Trophoblast cell (in vitro differentiated cells and primary cell): ENCODE measurements around the gene SLC46A3.

Experiments used
- DNase-seq, 2 donors: peaks; one replicate each; pipeline ENCODE4 v3.0.0-alpha.2; 2016
- H2AFZ ChIP-seq: 2 replicates; pipeline ENCODE4 v1.6.1; 2013; ENCODE audit warnings: low read length, moderate library complexity, mild to moderate bottlenecking; ENCODE audit not compliant: insufficient read depth, poor library complexity
- H2AK5ac ChIP-seq: 2 replicates; pipeline ENCODE4 v1.6.1; 2013; ENCODE audit warnings: mild to moderate bottlenecking, low read length
- H2BK120ac ChIP-seq: 2 replicates; pipeline ENCODE4 v1.6.1; 2013; ENCODE audit warnings: low read length, mild to moderate bottlenecking, moderate library complexity; ENCODE audit not compliant: insufficient read depth, poor library complexity
- H2BK12ac ChIP-seq: 2 replicates; pipeline ENCODE4 v1.6.1; 2013; ENCODE audit warnings: mild to moderate bottlenecking, low read length, moderate library complexity
- H2BK5ac ChIP-seq: 2 replicates; pipeline ENCODE4 v1.6.1; 2013; ENCODE audit warnings: low read length, low read depth, moderate library complexity, mild to moderate bottlenecking; ENCODE audit not compliant: poor library complexity
- H3K14ac ChIP-seq: 2 replicates; pipeline ENCODE4 v1.6.1; 2013; ENCODE audit warnings: mild to moderate bottlenecking, low read length
- H3K18ac ChIP-seq: 2 replicates; pipeline ENCODE4 v1.6.1; 2013; ENCODE audit warnings: mild to moderate bottlenecking, low read length
- H3K23ac ChIP-seq: 2 replicates; pipeline ENCODE4 v1.6.1; 2013; ENCODE audit warnings: low read length
- H3K27ac ChIP-seq: 2 replicates; pipeline ENCODE4 v1.5.1; 2013; ENCODE audit warnings: low read depth, mild to moderate bottlenecking, inconsistent platforms, low read length, moderate library complexity
- H3K27me3 ChIP-seq: 2 replicates; pipeline ENCODE4 v1.6.1; 2013; ENCODE audit warnings: inconsistent platforms, mild to moderate bottlenecking, low read length, moderate library complexity; ENCODE audit not compliant: insufficient read depth
- H3K36me3 ChIP-seq, 2 experiments: 1 replicate in 1 of 2; 2 replicates in 1 of 2; pipeline ENCODE4 v1.6.1; 2013; ENCODE audit warnings: low read length in 2 of 2, mild to moderate bottlenecking in 2 of 2, moderate library complexity in 1 of 2; ENCODE audit not compliant: insufficient read depth in 2 of 2, control insufficient read depth in 1 of 2
- H3K4ac ChIP-seq: 2 replicates; pipeline ENCODE4 v1.6.1; 2013; ENCODE audit warnings: low read depth, mild to moderate bottlenecking, low read length, moderate library complexity
- H3K4me1 ChIP-seq, 2 experiments: 1 replicate in 1 of 2; 2 replicates in 1 of 2; pipeline ENCODE4 v1.6.1; 2013; ENCODE audit warnings: low read length in 2 of 2, mild to moderate bottlenecking in 2 of 2, moderate library complexity in 1 of 2; ENCODE audit not compliant: insufficient read depth in 2 of 2, control insufficient read depth in 1 of 2
- H3K4me2 ChIP-seq: 2 replicates; pipeline ENCODE4 v1.6.1; 2013; ENCODE audit warnings: inconsistent platforms, mild to moderate bottlenecking, low read length, moderate library complexity
- H3K4me3 ChIP-seq: 2 replicates; pipeline ENCODE4 v1.5.1; 2013; ENCODE audit warnings: mild to moderate bottlenecking, low read depth, low read length, inconsistent platforms
- H3K79me1 ChIP-seq: one replicate; pipeline ENCODE4 v1.6.1; 2013; ENCODE audit warnings: low read length
- H3K79me2 ChIP-seq: 2 replicates; pipeline ENCODE4 v1.6.1; 2013; ENCODE audit warnings: low read length, mild to moderate bottlenecking; ENCODE audit not compliant: control insufficient read depth, insufficient read depth, poor library complexity
- H3K9ac ChIP-seq: 2 replicates; pipeline ENCODE4 v1.6.1; 2013; ENCODE audit warnings: mild to moderate bottlenecking, low read length
- H3K9me3 ChIP-seq: 2 replicates; pipeline ENCODE4 v1.6.1; 2013; ENCODE audit warnings: low read depth, mild to moderate bottlenecking, control low read depth, inconsistent platforms, low read length; ENCODE audit not compliant: insufficient read depth
- H4K12ac ChIP-seq: 2 replicates; pipeline ENCODE4 v1.6.1; 2013; ENCODE audit warnings: low read depth, mild to moderate bottlenecking, low read length, moderate library complexity
- H4K8ac ChIP-seq: 2 replicates; pipeline ENCODE4 v1.6.1; 2013; ENCODE audit warnings: low read depth, mild to moderate bottlenecking, low read length, moderate library complexity
- H4K91ac ChIP-seq: one replicate; pipeline ENCODE4 v1.6.1; 2013; ENCODE audit warnings: low read depth, mild to moderate bottlenecking, low read length, moderate library complexity
- WGBS: extraction: QIAGEN DNeasy Blood & Tissue Kit; methylation state at CpG from one replicate; pipeline ENCODE4 v1.1.7; 2013; ENCODE audit warnings: missing lambda C conversion rate; ENCODE audit not compliant: insufficient read length, insufficient coverage; ENCODE audit errors: extremely low coverage; 5-methylcytosine and 5-hydroxymethylcytosine counted together

Gene SLC46A3

GRCh38 chr13:28716511-28716910 lies 2.3 kb downstream of the SLC46A3 start:
- Histone ChIP-seq H4K91ac (no peak overlapping the region), H4K8ac (no peak overlapping the region), H4K12ac (no peak overlapping the region), H3K4me1 (peaks cover 4 to 11% of the 10 kb centered on the region in 2 experiments), H3K23ac (no peak overlapping the region), H3K27ac (no peak overlapping the region), H3K79me2 (no peaks in the 10 kb centered on the region), H3K4ac (no peak overlapping the region), H3K27me3 (no peaks in the 10 kb centered on the region), H3K18ac (no peak overlapping the region), H3K79me1 (peaks cover 3% of the 10 kb centered on the region), H3K4me2 (no peak overlapping the region), H2AK5ac (no peak overlapping the region), H2AFZ (no peak overlapping the region), H3K36me3 (no peaks in the 10 kb centered on the region), H2BK5ac (no peak overlapping the region), H2BK120ac (no peak overlapping the region), H3K14ac (no peak overlapping the region), H2BK12ac (no peak overlapping the region), H3K9me3 (no peaks in the 10 kb centered on the region), H3K4me3 (no peak overlapping the region), H3K9ac (no peak overlapping the region)
- DNase-seq = no peak
- no CpG with 5 or more reads among the region's 8 CpGs for WGBS

- H4K8ac ChIP-seq = no peak overlapping the region
- H3K9ac ChIP-seq = no peak overlapping the region
- H3K14ac ChIP-seq = no peak overlapping the region
- no peak overlapping the region for H4K12ac ChIP-seq
- no peak overlapping the region for H3K27ac ChIP-seq
- peaks cover 3% of the 10 kb centered on the region for H3K9me3 ChIP-seq
- H2AFZ ChIP-seq = no peak overlapping the region
- no peaks in the 10 kb centered on the region for H3K79me2 ChIP-seq
- no peak overlapping the region for H4K91ac ChIP-seq
- H2BK120ac ChIP-seq = no peak overlapping the region
- no peak overlapping the region for H3K4me3 ChIP-seq
- no peaks in the 10 kb centered on the region for H3K27me3 ChIP-seq
- WGBS = no CpG with 5 or more reads among the region's 1 CpG
- no peak overlapping the region for H2AK5ac ChIP-seq
- no peak overlapping the region for H3K4ac ChIP-seq
- H3K4me1 ChIP-seq = peaks cover 4 to 11% of the 10 kb centered on the region in 2 experiments
- H3K36me3 ChIP-seq = no peaks in the 10 kb centered on the region
- no peak overlapping the region for H3K23ac ChIP-seq
- no peak overlapping the region for H3K18ac ChIP-seq
- no peak overlapping the region for H2BK5ac ChIP-seq
- no peak for DNase-seq
- H3K4me2 ChIP-seq = no peak overlapping the region
- peaks cover 3% of the 10 kb centered on the region for H3K79me1 ChIP-seq
- no peak overlapping the region for H2BK12ac ChIP-seq
Measured at GRCh38 chr13:28714651-28715050, 4.1 kb downstream of the SLC46A3 start.

- Histone ChIP-seq H2BK5ac (no peak overlapping the region), H2AFZ (no peak overlapping the region), H3K27me3 (no peaks in the 10 kb centered on the region), H4K91ac (no peak overlapping the region), H3K14ac (no peak overlapping the region), H3K4ac (no peak overlapping the region), H3K4me1 (no peaks in the 10 kb centered on the region), H3K4me2 (no peak overlapping the region), H3K18ac (no peak overlapping the region), H3K79me2 (no peaks in the 10 kb centered on the region), H3K4me3 (no peak overlapping the region), H3K79me1 (no peaks in the 10 kb centered on the region), H2BK12ac (peak overlapping the region; percentile 20), H2AK5ac (peak overlapping the region; percentile 45), H3K9ac (no peak overlapping the region), H3K36me3 (no peaks in the 10 kb centered on the region), H2BK120ac (no peak overlapping the region), H3K27ac (no peak overlapping the region), H3K23ac (no peak overlapping the region), H4K8ac (peak overlapping the region; percentile 23), H4K12ac (peak overlapping the region; percentile 60), H3K9me3 (peaks cover 3% of the 10 kb centered on the region)
- WGBS = no CpG with 5 or more reads among the region's 4 CpGs
- no peak for DNase-seq
Measured at GRCh38 chr13:28710161-28710560, 8.6 kb downstream of the SLC46A3 start.

GRCh38 chr13:28707629-28708427 lies 10.9 kb downstream of the SLC46A3 start:
- H3K18ac ChIP-seq = no peak overlapping the region
- no peak overlapping the region for H2BK5ac ChIP-seq
- H4K91ac ChIP-seq = no peak overlapping the region
- no peak overlapping the region for H3K9ac ChIP-seq
- no peak overlapping the region for H2AFZ ChIP-seq
- H3K4me2 ChIP-seq = no peak overlapping the region
- H4K12ac ChIP-seq = no peak overlapping the region
- no peak overlapping the region for H2BK120ac ChIP-seq
- DNase-seq = peak in 1 of 2 donors; percentile 38
- H4K8ac ChIP-seq = no peak overlapping the region
- no peak overlapping the region for H3K4ac ChIP-seq
- no CpG with 5 or more reads among the region's 5 CpGs for WGBS
- H3K23ac ChIP-seq = no peak overlapping the region
- no peaks in the 10 kb centered on the region for H3K36me3 ChIP-seq
- H3K4me1 ChIP-seq = no peaks in the 10 kb centered on the region
- H3K9me3 ChIP-seq = peaks cover 5% of the 10 kb centered on the region
- no peaks in the 10 kb centered on the region for H3K27me3 ChIP-seq
- no peaks in the 10 kb centered on the region for H3K79me1 ChIP-seq
- H3K79me2 ChIP-seq = no peaks in the 10 kb centered on the region
- no peak overlapping the region for H3K4me3 ChIP-seq
- no peak overlapping the region for H3K27ac ChIP-seq
- no peak overlapping the region for H2AK5ac ChIP-seq
- H2BK12ac ChIP-seq = no peak overlapping the region
- no peak overlapping the region for H3K14ac ChIP-seq
